SH-SY5Y (cell line): Measurements from ENCODE around the gene MIOX.

Source experiments
- GATA2 ChIP-seq: IDR thresholded peaks from 2 replicates; pipeline ENCODE4 v1.6.1; 2011; ENCODE audit warnings: mild to moderate bottlenecking, low read depth, low read length
- GATA3 ChIP-seq: IDR thresholded peaks from 2 replicates; pipeline ENCODE4 v1.6.1; 2011; ENCODE audit warnings: low read depth, mild to moderate bottlenecking, low read length, moderate library complexity

Gene MIOX

DNA sequence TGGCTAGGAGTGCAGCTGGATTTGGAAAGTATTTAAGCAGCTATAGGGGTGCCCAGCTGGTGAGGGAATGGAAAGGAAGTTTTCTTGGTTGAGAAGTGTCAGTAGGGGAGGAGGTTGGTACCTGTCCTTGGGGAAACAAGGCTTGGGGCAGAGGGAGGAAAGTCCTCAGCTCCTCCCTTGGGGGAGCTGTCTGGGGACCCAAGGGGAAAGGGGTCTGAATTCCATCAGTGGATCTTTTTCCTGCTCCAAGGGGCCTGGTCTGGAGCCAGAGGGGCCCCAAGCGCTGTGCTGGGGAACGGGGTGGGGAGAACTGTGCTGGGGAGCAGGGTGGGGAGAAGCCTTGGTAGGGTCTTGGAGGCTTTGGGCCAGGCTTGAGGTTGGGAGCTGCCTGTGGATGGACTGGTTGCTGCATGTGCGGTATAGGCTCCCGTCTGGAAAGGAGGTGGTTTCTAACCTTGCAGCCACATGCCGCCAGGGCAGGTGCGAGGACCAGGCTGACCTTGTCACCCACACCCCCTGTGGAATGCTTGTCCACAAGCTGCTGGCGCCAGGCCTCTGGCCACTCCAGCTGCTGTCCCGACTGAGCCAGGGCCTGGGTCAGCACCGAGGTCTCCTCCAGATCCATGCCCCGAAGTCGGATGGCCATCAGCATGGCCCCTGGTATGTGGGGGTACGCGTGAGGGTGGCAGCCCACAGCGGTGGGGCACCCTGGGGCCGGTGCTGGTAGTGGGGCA is 42.2 kb downstream of the MIOX start:
- no peak for TF ChIP-seq GATA3
- TF ChIP-seq GATA2, result no peak

GRCh38 chr22:50529416-50529896 is 42.8 kb downstream of the MIOX start:
- TF ChIP-seq GATA2 (no peak), GATA3 (no peak)

GRCh38 chr22:50529897-50530579 is 43.4 kb downstream of the MIOX start, which contains the start of gene TYMP:
Gene TYMP, minus strand, starts transcription at chr22:50530012. Its CDS starts 303 bp downstream, at chr22:50529709.
- TF ChIP-seq GATA2 (no peak), GATA3 (no peak)

GRCh38 chr22:50530580-50530876 is 43.9 kb downstream of the MIOX start:
- no peak for TF ChIP-seq GATA3

DNA sequence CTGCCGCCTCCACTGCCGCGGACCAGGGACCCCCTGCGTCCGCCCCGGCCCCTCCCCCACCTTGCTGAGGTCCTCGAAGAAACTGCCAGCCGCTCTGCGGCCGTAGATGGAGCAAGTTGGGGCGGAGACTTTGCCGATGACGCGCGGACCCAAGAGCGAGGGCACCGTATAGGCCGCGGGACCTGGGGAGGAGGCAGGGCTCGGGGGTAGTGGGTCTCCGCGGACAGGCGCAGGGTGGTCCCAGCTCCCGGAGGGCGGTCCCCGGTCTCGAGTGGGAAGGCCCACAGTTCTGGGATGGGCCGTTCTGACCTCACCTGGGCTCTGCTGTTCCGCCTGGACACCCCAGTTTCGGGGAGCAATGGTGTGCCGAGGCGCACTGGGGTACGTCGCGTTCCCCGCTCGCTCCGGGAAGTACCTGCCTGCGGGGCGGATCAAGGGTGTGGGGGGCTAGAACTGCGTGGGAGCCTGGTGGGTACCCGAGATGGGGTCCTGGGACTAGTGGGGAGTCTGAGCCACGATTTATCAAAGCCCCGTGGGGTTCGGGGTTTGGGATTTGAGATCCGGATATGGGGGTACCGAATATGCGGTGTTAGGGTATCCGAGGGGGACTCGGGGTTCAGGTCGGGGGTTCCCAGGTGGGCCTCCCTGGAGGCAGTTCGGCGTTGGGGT is 44.4 kb downstream of the MIOX start:
- TF ChIP-seq GATA3 (no peak), GATA2 (no peak)

DNA sequence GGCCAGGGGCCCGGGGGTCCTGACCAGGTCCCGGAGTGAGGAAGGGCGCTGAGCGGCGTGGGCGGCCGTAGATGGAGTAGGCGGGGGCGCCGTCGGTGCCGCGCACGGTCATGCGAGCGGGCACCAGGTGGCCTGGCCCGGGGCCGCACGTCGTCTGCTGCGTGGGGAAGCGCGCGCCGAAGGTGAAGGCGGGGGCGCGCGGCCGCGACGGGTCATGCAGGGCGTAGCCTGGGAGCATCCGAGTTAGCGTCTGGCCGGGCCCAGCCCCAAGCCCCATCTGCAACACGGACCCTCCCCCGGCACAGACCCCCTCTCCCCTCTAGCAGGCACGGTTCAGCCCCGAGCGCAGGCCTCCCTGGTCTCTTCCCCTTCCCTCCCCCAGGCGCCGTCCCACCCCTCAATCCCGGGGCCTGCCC is 44.9 kb downstream of the MIOX start:
- TF ChIP-seq GATA2 (no peak), GATA3 (no peak)

- TF ChIP-seq GATA2, result no peak
- TF ChIP-seq GATA3, result no peak
Observed at GRCh38 chr22:50531962-50532674, 45.5 kb downstream of the MIOX start.

GRCh38 chr22:50532824-50533796 is 46.5 kb downstream of the MIOX start:
- TF ChIP-seq GATA2, result no peak
- TF ChIP-seq GATA3, result no peak

- TF ChIP-seq GATA2 (no peak), GATA3 (no peak)
Observed at GRCh38 chr22:50535113-50535512, 48.5 kb downstream of the MIOX start.

DNA sequence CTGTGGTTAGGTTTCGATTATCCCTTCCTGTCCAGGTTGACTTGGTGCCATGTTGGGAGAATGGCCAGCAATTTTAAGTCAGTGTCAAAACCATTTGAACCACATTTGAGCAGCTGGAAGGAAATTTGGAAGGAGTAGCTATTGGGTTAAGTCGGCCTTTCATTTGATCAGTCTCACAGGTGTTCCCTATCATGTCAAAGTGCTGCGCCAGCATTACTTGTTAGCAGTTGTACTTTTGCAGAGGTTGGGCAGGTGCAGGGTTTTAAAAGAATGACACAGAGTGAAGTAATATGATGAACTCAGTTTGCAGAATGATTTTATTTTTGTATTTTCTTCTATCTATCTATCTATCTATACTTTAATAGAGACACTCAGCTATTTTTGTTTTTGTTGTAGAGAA is 49.6 kb downstream of the MIOX start:
- no peak for TF ChIP-seq GATA2
- no peak for TF ChIP-seq GATA3

DNA sequence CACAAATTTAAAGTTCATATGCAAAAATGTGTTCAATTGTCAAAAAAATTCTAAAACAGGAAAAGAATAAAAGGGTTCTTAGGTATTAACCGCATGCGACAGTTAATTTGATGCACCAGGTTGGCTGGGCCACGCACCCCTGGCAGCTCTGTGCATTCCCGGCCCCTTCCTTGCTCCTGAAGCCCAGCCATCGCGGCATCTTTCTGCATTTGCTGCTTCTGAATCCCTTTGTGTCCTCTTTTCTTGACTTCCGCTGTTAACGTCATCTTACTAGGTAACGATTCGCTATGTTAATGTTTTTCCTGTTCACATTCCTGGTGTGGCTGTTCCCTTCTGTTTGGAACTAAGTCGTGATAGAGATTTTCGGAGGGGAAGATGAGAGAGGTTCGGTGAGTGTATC is 51.1 kb downstream of the MIOX start:
- TF ChIP-seq GATA3, result no peak
- no peak for TF ChIP-seq GATA2
